Thyroid gland (tissue), 4 donors: ENCODE data around the gene FXR2.

Source experiments
- POLR2A ChIP-seq, 2 donors: fragments of 450-650 bp; IDR thresholded peaks; one replicate each; pipeline ENCODE4 v1.6.1; 2017; ENCODE audit warnings: antibody characterized with exemption in 2 of 2, mild to moderate bottlenecking in 2 of 2, moderate library complexity in 1 of 2
- TF ChIP-seq, protein P1 (sequence below), 6 experiments: fragments of 200-600 bp in 3 of 6; fragments of 450-650 bp in 3 of 6; sonication (generic) in 3 of 6; IDR thresholded peaks; one replicate each; pipeline ENCODE4 v1.5.1; 2016 to 2019; ENCODE audit warnings: antibody characterized with exemption in 6 of 6, mild to moderate bottlenecking in 2 of 6, inconsistent platforms in 1 of 6, moderate library complexity in 1 of 6

DNA sequence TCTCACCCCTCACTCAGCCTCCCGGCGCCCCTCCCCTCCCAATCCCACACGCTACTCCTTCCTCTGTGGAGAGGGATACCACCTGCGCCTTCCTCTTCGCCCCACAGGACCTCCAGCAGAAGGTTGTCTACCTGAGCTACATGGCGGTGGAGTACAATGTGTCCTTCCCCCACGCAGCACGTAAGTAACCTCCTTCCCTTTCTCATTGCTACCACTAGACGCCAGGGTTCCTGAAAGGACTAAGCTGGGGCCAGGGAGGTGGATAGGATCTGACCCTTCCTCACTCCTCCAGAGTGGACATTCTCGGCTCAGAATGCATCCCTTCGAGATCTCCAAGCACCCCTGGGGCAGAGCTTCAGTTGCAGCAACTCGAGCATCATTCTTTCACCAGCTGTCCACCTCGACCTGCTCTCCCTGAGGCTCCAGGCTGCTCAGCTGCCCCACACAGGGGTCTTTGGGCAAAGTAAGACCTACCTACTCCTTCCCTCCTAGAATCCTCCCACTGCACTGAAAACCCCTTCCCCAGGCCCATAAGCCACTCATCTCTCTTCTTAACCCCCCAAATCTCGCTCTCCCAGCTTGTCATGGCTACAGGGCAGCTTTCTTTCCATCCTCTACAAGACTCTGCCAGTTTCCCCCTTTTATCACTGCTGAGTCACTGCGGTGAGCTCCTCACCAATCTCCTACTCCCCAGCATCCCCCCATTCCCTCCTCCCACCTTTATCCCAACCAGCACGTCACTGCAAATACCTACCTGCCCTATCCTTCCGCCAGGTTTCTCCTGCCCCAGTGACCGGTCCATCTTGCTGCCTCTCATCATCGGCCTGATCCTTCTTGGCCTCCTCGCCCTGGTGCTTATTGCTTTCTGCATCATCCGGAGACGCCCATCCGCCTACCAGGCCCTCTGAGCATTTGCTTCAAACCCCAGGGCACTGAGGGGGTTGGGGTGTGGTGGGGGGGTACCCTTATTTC is 33.8 kb downstream of the FXR2 start:
- TF ChIP-seq, protein P1, sequence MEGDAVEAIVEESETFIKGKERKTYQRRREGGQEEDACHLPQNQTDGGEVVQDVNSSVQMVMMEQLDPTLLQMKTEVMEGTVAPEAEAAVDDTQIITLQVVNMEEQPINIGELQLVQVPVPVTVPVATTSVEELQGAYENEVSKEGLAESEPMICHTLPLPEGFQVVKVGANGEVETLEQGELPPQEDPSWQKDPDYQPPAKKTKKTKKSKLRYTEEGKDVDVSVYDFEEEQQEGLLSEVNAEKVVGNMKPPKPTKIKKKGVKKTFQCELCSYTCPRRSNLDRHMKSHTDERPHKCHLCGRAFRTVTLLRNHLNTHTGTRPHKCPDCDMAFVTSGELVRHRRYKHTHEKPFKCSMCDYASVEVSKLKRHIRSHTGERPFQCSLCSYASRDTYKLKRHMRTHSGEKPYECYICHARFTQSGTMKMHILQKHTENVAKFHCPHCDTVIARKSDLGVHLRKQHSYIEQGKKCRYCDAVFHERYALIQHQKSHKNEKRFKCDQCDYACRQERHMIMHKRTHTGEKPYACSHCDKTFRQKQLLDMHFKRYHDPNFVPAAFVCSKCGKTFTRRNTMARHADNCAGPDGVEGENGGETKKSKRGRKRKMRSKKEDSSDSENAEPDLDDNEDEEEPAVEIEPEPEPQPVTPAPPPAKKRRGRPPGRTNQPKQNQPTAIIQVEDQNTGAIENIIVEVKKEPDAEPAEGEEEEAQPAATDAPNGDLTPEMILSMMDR (IDR thresholded peaks at IDR 0.05): no peak
- no peak for TF ChIP-seq POLR2A (IDR thresholded peaks at IDR 0.05)
